ENCODE results near the gene PTPRS.

The PTPRS gene

GRCh38 chr19:5304486-5304885 is 36.1 kb downstream of the PTPRS start:
- H2AFZ ChIP-seq (ENCODE audit: insufficient read depth, low read length, poor library complexity), result no peak overlapping the region
- WGBS (ENCODE audit: extremely low coverage, insufficient coverage, insufficient read length), result no CpG with 5 or more reads among the region's 6 CpGs
- no peak overlapping the region for H2BK5ac ChIP-seq (ENCODE audit: low read depth, low read length, poor library complexity)
- H3K4me3 ChIP-seq (ENCODE audit: low read depth, low read length), result no peak overlapping the region
- no peak overlapping the region for H4K8ac ChIP-seq (ENCODE audit: low read depth, low read length)
- H3K9ac ChIP-seq (ENCODE audit: low read length), result no peak overlapping the region
- no peak overlapping the region for H3K4ac ChIP-seq (ENCODE audit: low read depth, low read length)
- H3K79me1 ChIP-seq (ENCODE audit: low read length), result no peaks in the 10 kb centered on the region
- H4K91ac ChIP-seq (ENCODE audit: low read depth, low read length), result no peak overlapping the region
- no peak overlapping the region for H2BK12ac ChIP-seq (ENCODE audit: low read length)
- H3K27me3 ChIP-seq (ENCODE audit: insufficient read depth, low read length), result no peaks in the 10 kb centered on the region
- H2AK5ac ChIP-seq (ENCODE audit: low read length), result no peak overlapping the region
- H3K18ac ChIP-seq (ENCODE audit: low read length), result no peak overlapping the region
- no peak overlapping the region for H4K12ac ChIP-seq (ENCODE audit: low read depth, low read length)
- H3K4me1 ChIP-seq (ENCODE audit: control insufficient read depth in 1 of 2, insufficient read depth in 2 of 2, low read length in 2 of 2), result no peaks in the 10 kb centered on the region
- no peaks in the 10 kb centered on the region for H3K36me3 ChIP-seq (ENCODE audit: control insufficient read depth in 1 of 2, insufficient read depth in 2 of 2, low read length in 2 of 2)
- H2BK120ac ChIP-seq (ENCODE audit: insufficient read depth, low read length, poor library complexity), result no peak overlapping the region
- H3K23ac ChIP-seq (ENCODE audit: low read length), result no peak overlapping the region
- H3K9me3 ChIP-seq (ENCODE audit: insufficient read depth, low read depth, low read length), result peaks cover 2% of the 10 kb centered on the region
- no peaks in the 10 kb centered on the region for H3K79me2 ChIP-seq (ENCODE audit: control insufficient read depth, insufficient read depth, low read length, poor library complexity)
- no peak overlapping the region for H3K14ac ChIP-seq (ENCODE audit: low read length)
- H3K27ac ChIP-seq (ENCODE audit: low read depth, low read length), result no peak overlapping the region
- no peak overlapping the region for H3K4me2 ChIP-seq (ENCODE audit: low read length)
- DNase-seq, result peak; percentile 61 to 82

DNA sequence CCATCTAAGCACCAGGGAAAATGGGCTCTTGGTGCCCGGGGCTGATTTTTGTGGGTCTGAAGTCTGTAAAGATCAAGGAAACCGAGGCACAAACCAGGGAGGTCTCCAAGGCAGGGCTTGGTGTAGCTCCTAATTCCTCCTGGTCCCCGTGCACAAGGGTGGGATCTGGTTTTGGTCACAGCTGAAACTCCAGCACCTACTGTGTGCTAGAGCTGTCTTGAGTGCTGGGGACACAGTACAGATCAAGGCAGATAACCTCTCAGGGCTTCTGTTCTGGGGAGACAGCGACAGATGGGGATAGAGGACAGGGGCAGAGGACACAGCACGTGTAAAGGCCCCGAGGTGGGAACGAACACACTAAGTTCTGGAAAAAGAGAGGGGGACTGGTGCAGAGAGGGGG is 37.4 kb downstream of the PTPRS start:
- Histone ChIP-seq H4K91ac (ENCODE audit: low read depth, low read length) (no peak overlapping the region), H3K27ac (ENCODE audit: low read depth, low read length) (no peak overlapping the region), H3K4ac (ENCODE audit: low read depth, low read length) (no peak overlapping the region), H3K27me3 (ENCODE audit: insufficient read depth, low read length) (no peaks in the 10 kb centered on the region), H3K14ac (ENCODE audit: low read length) (no peak overlapping the region), H3K36me3 (ENCODE audit: control insufficient read depth in 1 of 2, insufficient read depth in 2 of 2, low read length in 2 of 2) (no peaks in the 10 kb centered on the region), H3K4me2 (ENCODE audit: low read length) (no peak overlapping the region), H3K9me3 (ENCODE audit: insufficient read depth, low read depth, low read length) (no peaks in the 10 kb centered on the region), H4K12ac (ENCODE audit: low read depth, low read length) (no peak overlapping the region), H3K23ac (ENCODE audit: low read length) (no peak overlapping the region), H2BK5ac (ENCODE audit: low read depth, low read length, poor library complexity) (no peak overlapping the region), H3K4me3 (ENCODE audit: low read depth, low read length) (no peak overlapping the region), H2BK120ac (ENCODE audit: insufficient read depth, low read length, poor library complexity) (no peak overlapping the region), H3K18ac (ENCODE audit: low read length) (no peak overlapping the region), H4K8ac (ENCODE audit: low read depth, low read length) (no peak overlapping the region), H3K4me1 (ENCODE audit: control insufficient read depth in 1 of 2, insufficient read depth in 2 of 2, low read length in 2 of 2) (no peaks in the 10 kb centered on the region), H3K79me1 (ENCODE audit: low read length) (no peaks in the 10 kb centered on the region), H3K79me2 (ENCODE audit: control insufficient read depth, insufficient read depth, low read length, poor library complexity) (no peaks in the 10 kb centered on the region), H2AFZ (ENCODE audit: insufficient read depth, low read length, poor library complexity) (no peak overlapping the region), H3K9ac (ENCODE audit: low read length) (no peak overlapping the region), H2AK5ac (ENCODE audit: low read length) (no peak overlapping the region), H2BK12ac (ENCODE audit: low read length) (no peak overlapping the region)
- no peak for DNase-seq
- WGBS (ENCODE audit: extremely low coverage, insufficient coverage, insufficient read length), result no CpG with 5 or more reads among the region's 7 CpGs

- H3K27me3 ChIP-seq (ENCODE audit: insufficient read depth, low read length), result no peaks in the 10 kb centered on the region
- no peak overlapping the region for H3K4me3 ChIP-seq (ENCODE audit: low read depth, low read length)
- H3K9me3 ChIP-seq (ENCODE audit: insufficient read depth, low read depth, low read length), result no peaks in the 10 kb centered on the region
- no peaks in the 10 kb centered on the region for H3K4me1 ChIP-seq (ENCODE audit: control insufficient read depth in 1 of 2, insufficient read depth in 2 of 2, low read length in 2 of 2)
- no peak overlapping the region for H2BK5ac ChIP-seq (ENCODE audit: low read depth, low read length, poor library complexity)
- no peak for DNase-seq
- no peak overlapping the region for H2BK120ac ChIP-seq (ENCODE audit: insufficient read depth, low read length, poor library complexity)
- H3K14ac ChIP-seq (ENCODE audit: low read length), result no peak overlapping the region
- H2AFZ ChIP-seq (ENCODE audit: insufficient read depth, low read length, poor library complexity), result no peak overlapping the region
- H2BK12ac ChIP-seq (ENCODE audit: low read length), result no peak overlapping the region
- H3K18ac ChIP-seq (ENCODE audit: low read length), result no peak overlapping the region
- H3K27ac ChIP-seq (ENCODE audit: low read depth, low read length), result no peak overlapping the region
- H4K12ac ChIP-seq (ENCODE audit: low read depth, low read length), result no peak overlapping the region
- H3K23ac ChIP-seq (ENCODE audit: low read length), result no peak overlapping the region
- no peaks in the 10 kb centered on the region for H3K79me2 ChIP-seq (ENCODE audit: control insufficient read depth, insufficient read depth, low read length, poor library complexity)
- no peak overlapping the region for H4K8ac ChIP-seq (ENCODE audit: low read depth, low read length)
- no peak overlapping the region for H2AK5ac ChIP-seq (ENCODE audit: low read length)
- no peak overlapping the region for H3K4ac ChIP-seq (ENCODE audit: low read depth, low read length)
- no CpG with 5 or more reads among the region's 9 CpGs for whole genome bisulfite sequencing (ENCODE audit: extremely low coverage, insufficient coverage, insufficient read length)
- H3K9ac ChIP-seq (ENCODE audit: low read length), result no peak overlapping the region
- H3K36me3 ChIP-seq (ENCODE audit: control insufficient read depth in 1 of 2, insufficient read depth in 2 of 2, low read length in 2 of 2), result no peaks in the 10 kb centered on the region
- H3K79me1 ChIP-seq (ENCODE audit: low read length), result no peaks in the 10 kb centered on the region
- H3K4me2 ChIP-seq (ENCODE audit: low read length), result no peak overlapping the region
- H4K91ac ChIP-seq (ENCODE audit: low read depth, low read length), result no peak overlapping the region
Observed at GRCh38 chr19:5302396-5302795, 38.2 kb downstream of the PTPRS start.

DNA sequence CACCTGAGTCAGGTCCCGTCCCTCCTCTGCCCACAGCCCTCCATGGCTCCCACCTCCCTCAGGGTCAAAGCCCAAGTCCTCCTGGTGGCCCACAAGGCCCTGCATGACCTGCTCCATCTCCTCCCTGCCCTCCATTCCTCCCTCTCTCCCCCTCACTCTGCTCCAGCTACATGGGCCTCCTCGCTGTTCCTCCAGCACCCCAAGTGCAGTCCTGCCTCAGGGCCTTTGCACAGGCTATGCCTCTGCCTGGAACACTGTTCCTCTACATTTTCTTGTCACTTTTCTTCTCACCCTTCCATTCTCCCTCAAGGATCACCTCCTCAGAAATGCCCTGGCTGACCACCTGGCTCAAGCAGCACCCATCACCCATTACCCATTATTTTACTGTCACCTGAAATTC is 41.5 kb downstream of the PTPRS start:
- H4K8ac ChIP-seq (ENCODE audit: low read depth, low read length), result no peak overlapping the region
- no peak for DNase-seq
- no peak overlapping the region for H2AFZ ChIP-seq (ENCODE audit: insufficient read depth, low read length, poor library complexity)
- H4K91ac ChIP-seq (ENCODE audit: low read depth, low read length), result no peak overlapping the region
- no peaks in the 10 kb centered on the region for H3K79me2 ChIP-seq (ENCODE audit: control insufficient read depth, insufficient read depth, low read length, poor library complexity)
- no peak overlapping the region for H3K18ac ChIP-seq (ENCODE audit: low read length)
- no peak overlapping the region for H3K14ac ChIP-seq (ENCODE audit: low read length)
- no peak overlapping the region for H3K27ac ChIP-seq (ENCODE audit: low read depth, low read length)
- no peak overlapping the region for H3K4ac ChIP-seq (ENCODE audit: low read depth, low read length)
- H2BK12ac ChIP-seq (ENCODE audit: low read length), result no peak overlapping the region
- no peaks in the 10 kb centered on the region for H3K9me3 ChIP-seq (ENCODE audit: insufficient read depth, low read depth, low read length)
- H2BK120ac ChIP-seq (ENCODE audit: insufficient read depth, low read length, poor library complexity), result no peak overlapping the region
- H2AK5ac ChIP-seq (ENCODE audit: low read length), result no peak overlapping the region
- no peak overlapping the region for H3K4me3 ChIP-seq (ENCODE audit: low read depth, low read length)
- no peaks in the 10 kb centered on the region for H3K79me1 ChIP-seq (ENCODE audit: low read length)
- H3K4me1 ChIP-seq (ENCODE audit: control insufficient read depth in 1 of 2, insufficient read depth in 2 of 2, low read length in 2 of 2), result no peaks in the 10 kb centered on the region
- no peak overlapping the region for H3K9ac ChIP-seq (ENCODE audit: low read length)
- peaks cover 2% of the 10 kb centered on the region for H3K27me3 ChIP-seq (ENCODE audit: insufficient read depth, low read length)
- H4K12ac ChIP-seq (ENCODE audit: low read depth, low read length), result no peak overlapping the region
- H3K36me3 ChIP-seq (ENCODE audit: control insufficient read depth in 1 of 2, insufficient read depth in 2 of 2, low read length in 2 of 2), result no peaks in the 10 kb centered on the region
- H3K4me2 ChIP-seq (ENCODE audit: low read length), result no peak overlapping the region
- no peak overlapping the region for H3K23ac ChIP-seq (ENCODE audit: low read length)
- no peak overlapping the region for H2BK5ac ChIP-seq (ENCODE audit: low read depth, low read length, poor library complexity)
- WGBS (ENCODE audit: extremely low coverage, insufficient coverage, insufficient read length), result no CpG with 5 or more reads among the region's 2 CpGs

Measured in trophoblast cell (in vitro differentiated cells and primary cell).